A673 (cell line): ENCODE data around the gene MOB3A. TPM values are rescaled to one million over a fixed set of nuclear protein-coding genes. Genes with fewer than 3 reads are reported as not detected.
A peak's percentile ranks its signal among the peaks of the same experiment; 100 is the strongest.

Experiments
- BruUV-seq: library from RNA; stranded (reverse); fragments of 400-500 nt; replicated peaks from 2 replicates; lab custom pipeline; 2021; lab: Mats Ljungman, UMichigan
- CTCF ChIA-PET: fragments of 300-600 bp; sonication (Branson Sonifier 250); formaldehyde crosslinking; loops from one replicate; lab custom pipeline; 2022; ENCODE audit warnings: antibody characterized with exemption; lab: Charles Lee
- POLR2A ChIA-PET: fragments of 300-600 bp; sonication (Branson Sonifier 250); formaldehyde crosslinking; loops from one replicate; lab custom pipeline; 2022; ENCODE audit warnings: antibody characterized with exemption; ENCODE audit not compliant: low non-redundant PET; lab: Charles Lee
- DNase-seq: peaks from one replicate; pipeline ENCODE4 v3.0.0-alpha.2; 2015; ENCODE audit warnings: low spot score
- H3K27ac ChIP-seq: fragments of 200-600 bp; sonication (generic); 2 replicates; pipeline ENCODE4 v1.5.1; 2016; ENCODE audit warnings: mixed run types, low read depth, mild to moderate bottlenecking, mixed read lengths, antibody characterized with exemption, low read length; ENCODE audit not compliant: poor library complexity, severe bottlenecking
- H3K27me3 ChIP-seq: fragments of 200-600 bp; sonication (generic); replicated peaks from 2 replicates; pipeline ENCODE4 v1.6.1; 2017; ENCODE audit warnings: mixed run types, low read depth, mild to moderate bottlenecking, mixed read lengths, antibody characterized with exemption, low read length; ENCODE audit not compliant: insufficient read depth, poor library complexity
- H3K36me3 ChIP-seq: fragments of 200-600 bp; sonication (generic); 2 replicates; pipeline ENCODE4 v1.6.1; 2016; ENCODE audit warnings: mixed run types, mild to moderate bottlenecking, mixed read lengths, antibody characterized with exemption, low read length; ENCODE audit not compliant: insufficient read depth, poor library complexity, severe bottlenecking
- H3K4me1 ChIP-seq: fragments of 200-600 bp; sonication (generic); 2 replicates; pipeline ENCODE4 v1.6.1; 2017; ENCODE audit warnings: mixed run types, mild to moderate bottlenecking, mixed read lengths, antibody characterized with exemption, low read length; ENCODE audit not compliant: insufficient read depth, poor library complexity, severe bottlenecking
- H3K4me3 ChIP-seq: fragments of 200-600 bp; sonication (generic); 2 replicates; pipeline ENCODE4 v1.5.1; 2016; ENCODE audit warnings: low read depth, mixed run types, mild to moderate bottlenecking, mixed read lengths, low read length; ENCODE audit not compliant: poor library complexity, severe bottlenecking
- H3K9me3 ChIP-seq: fragments of 200-600 bp; sonication (generic); 2 replicates; pipeline ENCODE4 v1.6.1; 2016; ENCODE audit warnings: mixed run types, low read depth, mild to moderate bottlenecking, mixed read lengths, antibody characterized with exemption, low read length; ENCODE audit not compliant: poor library complexity, severe bottlenecking
- CTCF ChIP-seq: fragments of 300-800, 200-600 bp; sonication (generic); conservative IDR thresholded peaks from 2 replicates; pipeline ENCODE4 v1.5.1; 2017; ENCODE audit warnings: low read depth, mild to moderate bottlenecking, antibody characterized with exemption, low read length, moderate library complexity, mixed read lengths
- EZH2 ChIP-seq: fragments of 200-600 bp; sonication (generic); IDR thresholded peaks from 2 replicates; pipeline ENCODE4 v1.6.1; 2017; ENCODE audit warnings: borderline replicate concordance, low read depth, mild to moderate bottlenecking, mixed read lengths, antibody characterized with exemption, low read length; ENCODE audit not compliant: poor library complexity, severe bottlenecking
- intact Hi-C: fragments of 100-400 bp; cut with micrococcal nuclease; formaldehyde crosslinking; loops from one replicate; pipeline ENCODE4 v1.10.0; 2022; ENCODE audit not compliant: unreplicated experiment
- total RNA-seq: library from RNA; stranded (reverse); gene quantifications from 2 replicates; pipeline ENCODE4 v1.2.3, GENCODE V29; 2021

The MOB3A gene
- total RNA-seq, 1 experiment from 2014 or later, result 40.7 TPM

- intact Hi-C loops, result loop anchor here (2.0 kb wide), 1 partner anchor 32 kb away; no protein-coding TSS in a partner anchor
- DNase-seq, result no peak
- TF ChIP-seq EZH2 (no peak), CTCF (no peak)
- Histone ChIP-seq H3K4me3 (peak overlapping the region; percentile 66), H3K27ac (peak overlapping the region; percentile 99), H3K27me3 (no peaks in the 10 kb centered on the region), H3K9me3 (no peaks in the 10 kb centered on the region), H3K4me1 (peaks cover 30% of the 10 kb centered on the region), H3K36me3 (no peaks in the 10 kb centered on the region)
- ChIA-PET CTCF (no interaction called here), POLR2A (interaction anchor here (0.6 kb wide), 1 partner anchor 18 kb away, joined by 3 read pairs; no protein-coding TSS in a partner anchor)
- no TSS peak for BruUV-seq
These were observed 35.1 kb downstream of the MOB3A start for GRCh38 chr19:2060884-2061494.

GRCh38 chr19:2059422-2060201 lies 36.5 kb downstream of the MOB3A start:
- no TSS peak for BruUV-seq
- TF ChIP-seq CTCF, result no peak
- no peaks in the 10 kb centered on the region for H3K9me3 ChIP-seq
- no peaks in the 10 kb centered on the region for H3K36me3 ChIP-seq
- CTCF ChIA-PET, result no interaction called here
- peak overlapping the region; percentile 66 for H3K4me3 ChIP-seq
- peak overlapping the region; percentile 99 for H3K27ac ChIP-seq
- DNase-seq, result no peak
- intact Hi-C loops, result loop anchor here (2.0 kb wide), 1 partner anchor 31 kb away; no protein-coding TSS in a partner anchor
- H3K27me3 ChIP-seq, result no peaks in the 10 kb centered on the region
- POLR2A ChIA-PET, result no interaction called here
- H3K4me1 ChIP-seq, result peaks cover 34% of the 10 kb centered on the region

GRCh38 chr19:2058570-2059421 lies 37.3 kb downstream of the MOB3A start:
- no TSS peak for BruUV-seq
- peak overlapping the region; percentile 99 for H3K27ac ChIP-seq
- ChIA-PET CTCF (no interaction called here), POLR2A (no interaction called here)
- no peaks in the 10 kb centered on the region for H3K27me3 ChIP-seq
- H3K4me3 ChIP-seq, result no peak overlapping the region
- no peak for DNase-seq
- H3K36me3 ChIP-seq, result no peaks in the 10 kb centered on the region
- H3K4me1 ChIP-seq, result peaks cover 34% of the 10 kb centered on the region
- no peaks in the 10 kb centered on the region for H3K9me3 ChIP-seq
- TF ChIP-seq CTCF, result no peak
- TF ChIP-seq EZH2, result no peak
- intact Hi-C loops, result no loop called here
